Activated T-cell treated with anti-CD3 and anti-CD28 coated beads for 24 hours (primary cell): ENCODE results near the gene LTBP1.
"Not testable (repeated sequence)": the region's sequence is repeated elsewhere in the genome, so short reads cannot be mapped to it uniquely, and the experiment has no call there.

Experiments used
- DNase-seq: peaks from one replicate; pipeline ENCODE4 v3.0.0-alpha.2; 2020; ENCODE audit warnings: low read depth

Gene LTBP1

DNA sequence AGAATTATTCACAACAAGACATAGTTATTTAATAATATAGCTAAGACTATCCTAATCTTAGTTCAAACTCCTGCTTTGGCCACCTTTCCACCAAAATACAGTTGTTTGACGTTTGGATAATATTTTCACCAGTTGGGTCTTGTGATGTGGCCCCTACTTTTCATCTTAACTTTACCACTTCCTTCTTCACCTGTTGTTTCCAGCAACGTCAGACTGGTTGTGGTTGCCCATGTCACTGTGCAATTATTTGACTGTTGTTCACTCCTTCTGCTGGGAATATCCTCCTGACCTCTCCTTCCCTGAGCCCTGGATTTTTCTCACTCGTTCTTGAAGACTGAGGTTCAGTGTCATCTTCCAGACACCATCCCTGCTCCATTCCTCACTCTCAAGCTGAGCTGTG, 397.5 kb downstream of the LTBP1 start:
- no peak for DNase-seq

DNA sequence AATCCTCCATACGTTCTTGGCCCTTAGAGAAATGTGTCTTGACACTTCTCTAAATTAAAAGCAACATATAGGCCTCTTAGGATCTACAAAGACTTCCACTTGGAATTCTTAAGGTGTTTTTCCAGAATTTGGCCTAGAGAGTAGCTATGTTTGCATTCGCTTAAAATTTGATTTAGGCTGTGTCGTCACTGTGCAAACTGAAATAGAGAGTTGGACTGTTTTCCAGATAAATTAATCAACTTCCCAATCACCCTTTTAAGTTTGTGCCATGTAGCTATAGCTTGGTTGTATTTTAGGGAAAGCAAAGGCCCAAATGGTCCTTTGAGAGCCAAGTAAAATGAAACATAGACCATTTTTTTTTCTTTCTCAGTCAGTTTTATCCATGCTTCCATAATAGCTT, 401.1 kb downstream of the LTBP1 start:
- DNase-seq: no peak

DNA sequence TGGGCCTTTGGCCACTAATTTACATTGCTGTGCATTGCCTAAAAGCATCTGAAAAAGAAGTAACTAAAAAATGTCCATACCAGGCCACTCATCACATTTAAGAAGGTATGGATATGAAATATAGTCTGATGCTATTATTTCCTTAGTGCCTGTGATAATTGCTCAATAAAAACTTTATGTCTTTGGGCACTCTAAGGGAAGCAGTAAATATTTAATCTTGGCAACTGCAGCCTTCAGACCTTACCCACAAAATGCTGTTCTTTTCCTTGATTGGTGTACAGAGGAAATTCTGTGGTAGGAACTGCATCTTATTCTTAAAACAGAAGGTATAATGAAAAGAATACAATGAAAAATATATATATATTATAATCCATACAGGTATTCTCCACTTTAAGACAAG, 403.9 kb downstream of the LTBP1 start:
- no peak for DNase-seq

DNA sequence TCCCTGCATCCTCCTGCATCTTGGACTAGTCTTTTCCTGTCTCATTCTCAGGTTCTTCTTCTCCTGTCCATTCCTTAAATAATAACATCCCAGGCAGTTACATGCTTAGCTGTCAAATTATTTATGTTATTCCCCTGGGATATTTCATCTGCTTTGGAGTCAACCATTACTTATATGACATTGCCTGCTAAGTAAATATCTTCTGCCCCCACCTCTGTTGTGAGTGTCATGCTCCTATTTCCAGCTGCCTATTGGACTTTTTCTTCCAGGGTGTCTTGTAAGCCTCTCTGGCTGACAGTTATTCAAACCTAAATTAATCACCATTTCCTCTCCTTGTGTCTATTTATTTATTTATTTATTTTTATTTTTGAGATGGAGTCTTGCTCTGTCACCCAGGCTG, 405.0 kb downstream of the LTBP1 start:
- DNase-seq: no peak

DNA sequence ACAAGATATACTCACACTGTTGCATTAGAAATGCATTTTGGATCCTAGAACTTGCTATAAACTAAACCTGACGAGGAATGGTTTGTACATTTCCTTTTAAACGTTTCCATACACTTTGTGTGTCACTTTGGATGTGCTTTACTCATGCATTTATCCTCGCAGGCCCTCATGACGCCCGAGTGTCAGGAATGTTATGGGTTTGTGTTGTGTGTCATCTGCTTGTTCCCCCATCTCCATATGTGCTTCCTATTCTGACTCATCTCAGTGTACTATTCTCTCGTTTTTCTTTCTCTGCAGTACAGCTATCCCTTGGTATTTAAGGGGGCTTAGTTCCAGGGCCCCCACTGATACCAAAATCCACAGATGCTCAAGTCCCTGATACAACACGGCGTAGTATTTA, 408.2 kb downstream of the LTBP1 start:
- DNase-seq: no peak

DNA sequence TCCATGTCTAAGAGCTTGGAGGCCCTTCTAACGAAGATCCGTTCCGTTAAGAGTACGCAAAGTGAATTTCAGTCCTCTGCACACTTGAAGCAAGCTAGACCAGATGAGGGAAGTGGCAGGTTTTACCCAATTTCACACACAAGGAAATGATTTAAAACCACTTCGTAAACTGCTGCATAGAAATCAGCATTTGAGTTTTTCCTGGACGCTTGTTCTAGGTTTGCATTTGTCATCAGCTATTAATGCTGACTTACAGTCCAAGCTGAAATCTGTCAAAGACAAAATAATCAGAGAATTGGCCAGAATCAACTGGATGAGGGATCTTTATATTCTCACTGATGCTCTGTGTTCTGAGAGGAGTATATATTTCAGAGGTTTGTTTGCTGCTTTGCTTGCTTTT, 412.1 kb downstream of the LTBP1 start:
- DNase-seq: no peak

DNA sequence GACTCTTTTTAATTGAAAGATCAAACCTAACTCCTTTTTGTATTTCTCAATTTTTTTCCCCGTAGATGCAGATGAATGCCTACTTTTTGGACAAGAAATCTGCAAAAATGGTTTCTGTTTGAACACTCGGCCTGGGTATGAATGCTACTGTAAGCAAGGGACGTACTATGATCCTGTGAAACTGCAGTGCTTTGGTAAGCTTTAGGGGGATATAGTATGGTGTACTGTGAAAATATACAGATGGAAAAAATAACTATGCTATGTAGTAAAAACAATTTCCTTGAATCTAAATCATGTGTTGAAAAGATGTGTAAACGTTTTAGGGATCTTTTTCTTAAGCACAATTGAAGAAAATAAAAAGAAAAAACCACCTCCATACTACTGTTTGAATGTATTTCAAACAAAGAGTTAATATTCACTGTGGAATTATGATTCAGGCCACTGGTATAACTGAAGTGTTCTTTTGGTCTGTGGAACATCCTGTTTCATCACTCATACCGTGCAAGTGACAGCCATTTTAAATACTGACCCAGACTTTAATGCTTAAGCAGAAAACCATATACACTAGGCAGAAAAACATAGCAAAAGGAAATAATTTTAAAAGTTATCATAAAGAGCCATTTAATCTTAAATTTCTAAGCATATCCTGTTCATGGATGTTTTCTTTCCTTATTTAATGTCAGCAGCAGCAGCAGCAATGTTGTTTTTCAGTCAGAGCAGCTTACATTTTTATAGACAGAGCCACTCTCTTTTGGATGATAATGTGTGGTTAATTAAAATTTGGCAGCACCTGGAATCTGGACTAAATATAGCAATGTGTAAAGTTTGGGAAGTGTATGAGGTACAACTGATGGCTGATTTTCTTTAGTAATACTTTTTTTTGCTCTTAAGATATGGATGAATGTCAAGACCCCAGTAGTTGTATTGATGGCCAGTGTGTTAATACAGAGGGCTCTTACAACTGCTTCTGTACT, 416.9 kb downstream of the LTBP1 start:
- no peak for DNase-seq

DNA sequence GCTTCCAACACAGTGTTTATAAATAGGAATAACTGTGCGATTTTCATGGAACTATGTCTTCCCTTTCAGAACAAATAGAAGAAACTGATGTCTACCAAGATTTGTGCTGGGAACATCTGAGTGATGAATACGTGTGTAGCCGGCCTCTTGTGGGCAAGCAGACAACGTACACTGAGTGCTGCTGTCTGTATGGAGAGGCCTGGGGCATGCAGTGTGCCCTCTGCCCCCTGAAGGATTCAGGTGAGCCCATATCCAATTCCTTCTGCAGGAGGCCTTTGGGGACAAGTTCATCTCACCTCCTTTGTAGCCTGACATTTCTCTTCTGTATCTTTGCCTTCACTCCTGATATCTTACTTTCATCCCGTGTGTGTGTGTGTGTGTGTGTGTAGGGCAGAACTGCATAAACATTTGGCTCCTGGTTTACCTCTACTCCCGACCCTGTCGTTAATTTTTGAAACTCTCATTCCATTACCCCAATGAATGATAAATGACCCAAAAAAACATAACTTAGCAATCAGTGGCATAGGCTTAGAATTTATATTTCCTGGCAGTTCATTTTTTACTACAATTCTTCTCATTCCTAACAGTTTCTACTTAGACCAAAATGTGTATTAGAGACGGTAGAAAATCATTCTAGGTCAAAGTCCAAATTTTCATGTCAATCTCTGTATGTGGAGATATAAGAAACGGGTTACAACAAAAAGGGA, 418.7 kb downstream of the LTBP1 start:
- DNase-seq: no peak

DNA sequence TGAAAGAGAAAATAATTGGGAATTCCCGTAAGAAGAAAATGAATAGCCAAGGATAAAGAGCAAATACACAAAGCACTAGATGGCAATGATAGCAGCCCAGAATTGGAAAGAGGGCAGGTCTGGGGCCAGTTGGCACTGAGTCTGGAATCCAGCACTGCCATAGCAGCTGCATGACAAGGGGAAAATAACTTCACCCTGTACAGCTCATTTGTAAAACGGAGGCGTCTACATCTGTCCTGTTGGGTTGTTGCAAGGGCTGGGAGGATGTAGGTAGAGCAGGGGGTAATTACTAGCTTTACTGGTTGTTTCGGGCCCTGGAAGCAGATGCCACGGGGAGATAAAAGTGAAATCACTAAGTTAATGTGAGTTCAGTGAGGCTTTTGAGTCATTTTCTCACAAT, 419.7 kb downstream of the LTBP1 start:
- DNase-seq: no peak

DNA sequence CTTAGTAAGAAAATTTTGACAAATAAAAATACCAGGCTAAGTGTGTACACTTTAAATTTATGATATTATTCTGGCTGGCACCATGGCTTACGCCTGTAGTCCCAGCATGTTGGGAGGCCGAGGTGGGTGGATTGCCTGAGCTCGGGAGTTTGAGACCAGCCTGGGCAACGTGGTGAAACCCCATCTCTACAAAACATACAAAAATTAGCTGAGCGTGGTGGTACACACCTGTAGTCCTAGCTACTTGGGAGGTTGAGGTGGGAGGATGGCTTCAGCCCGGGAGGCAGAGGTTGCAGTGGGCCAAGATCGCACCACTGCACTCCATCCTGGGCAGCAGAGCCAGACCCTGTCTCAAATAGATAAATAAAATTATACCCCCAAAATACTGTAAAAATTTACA, 421.8 kb downstream of the LTBP1 start:
- not testable (repeated sequence) for DNase-seq

DNA sequence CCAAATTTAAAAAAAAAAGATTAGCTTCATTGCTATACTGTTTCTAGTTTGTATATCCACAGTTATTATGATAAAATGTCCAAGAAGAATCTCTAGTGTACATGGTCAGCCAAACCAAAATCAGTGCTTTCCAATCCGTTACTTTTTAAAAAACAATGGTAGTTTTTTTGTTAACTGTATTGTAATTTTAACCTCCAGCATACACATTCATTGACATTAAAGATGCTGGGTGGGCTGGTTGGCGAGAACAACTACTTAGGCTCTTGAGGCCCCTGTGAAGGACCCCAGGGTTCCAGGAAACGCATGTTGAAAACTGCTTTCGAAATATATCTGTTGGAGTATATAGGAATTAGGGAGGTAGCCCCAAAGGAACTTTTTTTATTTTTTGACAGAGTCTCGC, 422.4 kb downstream of the LTBP1 start:
- no peak for DNase-seq

DNA sequence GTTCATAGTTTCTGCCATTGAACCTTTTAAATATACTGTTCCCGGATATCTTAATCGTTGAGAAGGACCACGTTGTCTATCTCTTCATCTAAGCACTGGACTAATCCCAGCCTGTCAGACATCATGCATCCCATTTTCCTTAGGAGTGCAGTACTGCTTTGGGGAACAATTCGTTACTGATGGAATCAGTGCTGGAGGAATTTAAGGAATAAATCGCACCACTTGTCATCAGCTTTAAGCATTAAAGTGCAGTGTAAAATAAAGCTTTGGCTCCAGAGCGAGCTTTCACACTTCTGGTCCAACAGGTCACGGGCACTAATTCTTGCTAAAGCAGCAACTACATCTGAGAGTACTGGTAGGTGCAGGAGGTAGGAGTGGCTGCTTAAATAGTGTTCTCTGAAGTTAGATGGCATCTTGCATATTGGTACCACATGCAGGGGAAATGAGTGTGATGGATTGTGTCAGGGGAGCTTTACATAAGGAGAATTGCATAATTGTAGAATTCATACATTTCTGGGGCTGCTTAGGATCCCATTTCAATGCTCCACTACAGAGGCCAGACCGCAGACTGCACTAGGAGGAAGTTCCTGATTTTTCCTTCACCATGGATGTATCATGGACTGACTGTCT, 424.0 kb downstream of the LTBP1 start:
- DNase-seq: no peak

DNA sequence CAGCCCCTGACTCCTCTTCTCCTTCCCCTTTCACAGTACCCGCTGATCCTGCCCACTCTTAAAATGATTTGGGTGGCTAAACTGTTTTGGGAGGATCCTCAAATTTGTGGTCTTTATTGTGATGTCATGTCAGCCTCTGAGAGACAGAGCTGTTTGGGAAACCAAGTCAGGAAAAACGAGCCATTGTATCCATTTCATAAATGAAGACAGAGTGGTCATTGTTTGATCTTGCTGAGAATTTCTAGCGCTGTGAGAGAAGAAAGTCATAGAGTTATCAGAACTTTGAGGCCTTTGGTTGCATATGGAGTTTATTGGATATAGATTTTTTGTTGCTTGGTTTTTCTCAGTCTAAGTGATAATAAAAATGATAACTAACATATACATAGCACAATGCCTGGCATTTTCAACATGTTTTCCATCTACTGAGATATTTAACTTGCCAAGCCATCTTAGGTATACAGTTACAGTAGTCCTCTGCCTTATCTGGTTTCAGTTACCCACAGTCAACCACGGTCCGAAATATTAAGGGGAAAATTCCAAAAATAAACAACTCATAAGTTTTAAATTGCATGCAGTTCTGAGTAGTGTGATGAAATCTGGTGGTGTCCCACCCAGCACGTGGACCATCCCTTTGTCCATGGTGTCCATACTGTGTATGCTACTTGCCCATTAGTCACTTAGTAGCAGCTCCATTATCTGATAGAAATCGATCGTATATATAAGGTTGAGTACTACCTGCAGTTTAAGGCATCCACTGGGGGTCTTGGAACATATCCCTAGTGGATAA, 424.7 kb downstream of the LTBP1 start:
- no peak for DNase-seq

DNA sequence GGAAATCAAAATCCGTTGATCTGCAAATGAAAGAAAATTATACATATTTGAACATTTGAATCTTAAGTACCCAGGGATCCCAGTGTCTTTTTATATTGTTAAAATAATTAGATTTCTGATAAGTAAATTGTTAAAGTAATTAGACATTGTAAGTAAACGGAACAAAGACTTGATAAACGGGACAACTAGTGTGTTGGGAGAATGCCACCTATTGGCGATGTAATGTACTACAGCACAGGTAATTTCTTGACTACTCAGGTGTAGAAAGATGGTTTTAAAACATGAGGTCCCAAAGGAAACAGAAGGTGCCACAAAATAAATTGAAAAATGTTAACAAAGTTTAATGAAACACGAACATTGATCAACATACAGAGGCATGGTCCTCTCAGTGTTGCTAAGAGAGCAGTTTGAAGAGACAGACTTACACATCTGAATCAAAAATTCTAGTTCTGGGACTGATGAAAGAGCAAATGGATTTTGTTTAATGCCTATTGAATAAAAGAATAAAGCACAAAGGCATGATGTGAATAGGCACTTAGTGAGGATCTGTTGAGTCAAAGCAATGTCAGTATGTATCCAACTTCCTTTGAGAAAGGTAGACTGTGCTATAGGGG, 426.3 kb downstream of the LTBP1 start:
- DNase-seq: peak; percentile 11

DNA sequence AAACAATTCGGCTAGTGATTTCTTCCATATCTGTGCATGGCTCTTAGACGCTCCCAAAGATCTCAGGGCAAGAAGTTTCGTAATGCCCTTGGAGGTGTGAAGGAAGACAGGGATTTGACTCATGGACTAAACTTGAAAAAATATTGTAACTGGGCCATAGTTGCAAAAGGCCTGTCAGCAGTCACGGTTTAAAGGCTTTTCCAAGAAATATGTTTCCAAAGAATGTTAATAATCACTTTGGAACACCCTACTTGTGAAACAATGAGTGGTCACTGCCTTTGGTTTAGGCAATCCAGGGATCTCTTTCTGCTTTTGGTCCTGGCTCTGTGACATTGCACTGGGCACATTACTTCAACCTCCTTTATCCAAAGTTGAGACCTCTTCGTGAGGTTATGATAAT, 427.2 kb downstream of the LTBP1 start:
- DNase-seq: no peak

DNA sequence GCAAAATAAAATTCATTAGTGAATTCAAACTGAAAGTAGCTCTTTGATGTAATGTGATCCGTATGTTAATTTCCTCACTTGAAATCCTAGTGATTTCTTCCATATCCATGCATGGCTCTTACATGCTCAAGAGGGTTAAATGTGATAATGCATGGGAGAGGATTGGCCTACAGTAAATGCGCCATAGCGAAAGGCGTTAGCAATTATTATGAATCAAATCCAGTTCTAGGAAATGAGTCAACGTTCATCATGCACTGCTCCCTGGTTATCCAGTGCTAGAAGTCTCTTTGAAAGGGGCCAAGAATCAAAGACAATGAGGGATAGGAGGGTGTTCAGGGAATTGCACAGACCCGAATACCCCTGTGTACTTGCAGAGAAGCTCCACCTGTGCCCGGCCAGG, 428.3 kb downstream of the LTBP1 start:
- no peak for DNase-seq

DNA sequence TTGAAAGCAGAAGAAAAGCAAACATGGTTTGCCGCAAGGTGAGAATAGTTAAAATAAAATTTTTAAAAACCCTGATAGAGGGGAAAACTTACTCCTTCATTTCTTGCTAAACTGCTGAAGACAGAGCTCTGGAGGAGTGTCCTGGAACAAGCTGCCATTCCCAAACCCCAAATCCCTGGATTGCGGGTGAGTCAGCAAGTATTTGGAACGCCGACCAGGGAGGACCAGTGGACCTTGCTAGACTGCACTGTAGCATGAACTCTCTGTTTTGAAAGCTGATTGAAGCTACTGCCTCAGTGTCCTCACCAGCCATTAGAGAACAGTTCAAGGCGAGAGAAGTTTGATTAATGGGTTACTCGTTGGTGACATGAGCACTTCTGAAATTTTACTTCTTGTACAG, 430.3 kb downstream of the LTBP1 start:
- DNase-seq: no peak

DNA sequence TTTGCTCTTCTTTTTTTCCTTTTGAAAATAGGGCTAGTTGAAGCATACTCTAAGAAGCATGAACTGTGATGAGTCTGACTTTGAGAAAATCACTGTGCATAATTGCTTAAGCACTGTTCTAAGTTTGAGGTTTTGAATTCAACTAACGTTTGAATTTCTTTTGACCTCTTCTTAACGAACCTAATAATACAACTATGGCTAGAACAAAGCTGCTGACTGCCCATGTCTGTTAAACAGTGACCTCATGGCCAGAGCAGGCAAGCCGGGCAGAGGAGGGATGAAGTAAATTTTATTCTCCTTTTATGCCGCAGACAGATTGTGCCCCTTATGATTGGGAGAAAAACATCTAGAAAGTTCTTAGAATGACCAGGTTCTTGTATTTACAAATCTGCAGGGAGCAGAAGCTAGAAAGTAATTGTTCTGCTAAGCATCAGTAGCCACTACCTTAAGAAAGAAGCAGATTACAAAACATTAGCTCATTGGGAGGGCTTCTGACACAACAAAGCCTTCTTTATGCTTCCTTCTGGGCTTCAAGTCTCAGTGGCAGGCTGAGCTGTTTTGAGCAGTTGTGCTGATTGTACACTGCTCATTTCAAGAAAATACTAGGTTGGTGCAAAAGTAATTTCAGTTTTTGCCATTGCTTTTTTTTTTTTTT, 431.9 kb downstream of the LTBP1 start:
- DNase-seq: no peak

DNA sequence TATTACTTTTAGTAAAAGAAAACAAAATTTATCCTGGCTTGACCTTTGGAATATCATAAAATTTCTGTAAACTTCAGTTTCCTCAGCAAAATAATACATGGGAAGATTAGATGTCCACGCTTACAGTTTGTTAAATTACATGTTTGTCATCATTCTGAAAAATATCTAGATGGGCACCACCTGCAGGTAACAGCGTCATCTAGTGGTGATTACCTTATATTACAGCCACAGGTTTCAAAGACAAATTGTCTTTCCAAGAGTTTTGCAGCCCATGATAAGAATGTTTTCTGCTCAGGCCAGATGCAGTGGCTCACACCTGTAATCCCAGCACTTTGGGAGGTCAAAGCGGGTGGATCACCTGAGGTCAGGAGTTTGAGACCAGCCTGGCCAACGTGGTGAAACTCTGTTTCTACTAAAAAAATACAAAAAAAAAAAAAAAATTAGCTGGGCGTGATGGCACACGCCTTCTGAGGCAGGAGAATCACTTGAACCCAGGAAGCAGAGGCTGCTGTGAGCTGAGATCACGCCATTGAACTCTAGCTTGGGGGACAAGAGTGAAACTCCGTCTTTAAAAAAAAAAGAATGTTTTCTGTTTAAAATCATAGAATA, 433.4 kb downstream of the LTBP1 start:
- no peak for DNase-seq

DNA sequence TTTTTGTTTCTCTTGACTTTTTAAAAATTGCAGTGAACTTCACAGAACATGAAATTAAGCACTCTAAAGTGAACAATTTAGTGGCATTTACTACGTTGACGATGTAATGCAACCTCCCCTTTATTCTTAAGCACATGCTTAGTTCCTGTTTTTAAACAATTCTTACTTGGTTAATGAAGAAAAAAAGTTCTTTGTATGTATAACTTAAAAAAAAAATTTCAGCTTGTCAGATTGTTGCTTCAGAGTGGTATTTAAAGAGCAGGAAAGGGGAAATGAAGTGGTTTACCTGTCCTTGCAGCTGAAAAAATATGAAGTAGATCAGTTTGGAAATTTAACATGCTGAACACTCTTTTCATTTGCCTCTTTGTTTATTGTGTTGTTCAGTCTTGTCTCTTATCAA, 434.0 kb downstream of the LTBP1 start:
- DNase-seq: no peak
